Neuronal stem cell (in vitro differentiated cells): ENCODE results near the gene DDX52.

Experiments
- DNase-seq: peaks from one replicate; pipeline ENCODE4 v3.0.0-alpha.2; 2013; ENCODE audit warnings: low spot score
- H2AFZ ChIP-seq: one replicate; pipeline ENCODE4 v1.6.1; 2013; ENCODE audit warnings: mild to moderate bottlenecking, low read length, inconsistent platforms
- H2AK5ac ChIP-seq: 2 replicates; pipeline ENCODE4 v1.6.1; 2013; ENCODE audit warnings: low read depth, mild to moderate bottlenecking, inconsistent platforms, low read length, moderate library complexity, mixed read lengths
- H2BK120ac ChIP-seq: 2 replicates; pipeline ENCODE4 v1.6.1; 2013; ENCODE audit warnings: low read depth, mild to moderate bottlenecking, inconsistent platforms, low read length, moderate library complexity, mixed read lengths
- H2BK12ac ChIP-seq: one replicate; pipeline ENCODE4 v1.6.1; 2013; ENCODE audit warnings: low read length, inconsistent platforms
- H2BK15ac ChIP-seq: 2 replicates; pipeline ENCODE4 v1.6.1; 2013; ENCODE audit warnings: mild to moderate bottlenecking, low read length, inconsistent platforms, mixed read lengths
- H2BK5ac ChIP-seq: one replicate; pipeline ENCODE4 v1.6.1; 2013; ENCODE audit warnings: inconsistent platforms, mild to moderate bottlenecking, low read length, moderate library complexity
- H3K14ac ChIP-seq: one replicate; pipeline ENCODE4 v1.6.1; 2013; ENCODE audit warnings: low read length, inconsistent platforms
- H3K18ac ChIP-seq: 2 replicates; pipeline ENCODE4 v1.6.1; 2013; ENCODE audit warnings: low read length, inconsistent platforms
- H3K23ac ChIP-seq: 2 replicates; pipeline ENCODE4 v1.6.1; 2013; ENCODE audit warnings: low read depth, mild to moderate bottlenecking, mixed read lengths, low read length, inconsistent platforms; ENCODE audit not compliant: poor library complexity
- H3K27ac ChIP-seq: replicated peaks from 3 replicates; pipeline ENCODE4 v1.5.1; 2013; ENCODE audit warnings: low read length, inconsistent platforms
- H3K27me3 ChIP-seq, 3 experiments: 2 replicates each; pipeline ENCODE4 v1.6.1; 2013; ENCODE audit warnings: low read length in 3 of 3, mild to moderate bottlenecking in 2 of 3, inconsistent platforms in 1 of 3, low read depth in 1 of 3, mixed read lengths in 1 of 3, moderate library complexity in 1 of 3; ENCODE audit not compliant: control insufficient read depth in 3 of 3, insufficient read depth in 3 of 3
- H3K36me3 ChIP-seq, 2 donors: replicated peaks in 1 of 2; 2 replicates each; pipeline ENCODE4 v1.6.1; 2013; ENCODE audit warnings: low read length in 2 of 2; ENCODE audit not compliant: control insufficient read depth in 2 of 2, insufficient read depth in 2 of 2
- H3K4ac ChIP-seq: 2 replicates; pipeline ENCODE4 v1.6.1; 2013; ENCODE audit warnings: inconsistent platforms, mild to moderate bottlenecking, low read length, moderate library complexity
- H3K4me1 ChIP-seq, 2 donors: 1 replicate in 1 of 2; 2 replicates in 1 of 2; pipeline ENCODE4 v1.6.1; 2013; ENCODE audit warnings: low read length in 2 of 2, low read depth in 1 of 2; ENCODE audit not compliant: control insufficient read depth in 2 of 2, insufficient read depth in 1 of 2
- H3K4me2 ChIP-seq: one replicate; pipeline ENCODE4 v1.6.1; 2013; ENCODE audit warnings: mild to moderate bottlenecking, low read length, inconsistent platforms; ENCODE audit not compliant: insufficient read depth, poor library complexity, severe bottlenecking
- H3K4me3 ChIP-seq, 2 donors: 2 replicates each; pipeline ENCODE4 v1.5.1; 2013; ENCODE audit warnings: low read length in 2 of 2, mild to moderate bottlenecking in 2 of 2, inconsistent platforms in 1 of 2, moderate library complexity in 1 of 2
- H3K79me1 ChIP-seq: one replicate; pipeline ENCODE4 v1.6.1; 2013; ENCODE audit warnings: low read depth, mild to moderate bottlenecking, inconsistent platforms, low read length, moderate library complexity
- H3K9ac ChIP-seq: one replicate; pipeline ENCODE4 v1.6.1; 2013; ENCODE audit warnings: mild to moderate bottlenecking, low read depth, low read length, inconsistent platforms; ENCODE audit not compliant: poor library complexity
- H3K9me3 ChIP-seq, 2 donors: replicated peaks in 1 of 2; 2 replicates each; pipeline versions ENCODE3 to v1.6.1; 2013; ENCODE audit warnings: low read length in 2 of 2, mild to moderate bottlenecking in 2 of 2, inconsistent platforms in 1 of 2, low read depth in 1 of 2, mixed read lengths in 1 of 2, moderate library complexity in 1 of 2; ENCODE audit not compliant: control insufficient read depth in 2 of 2, insufficient read depth in 1 of 2
- H4K8ac ChIP-seq: one replicate; pipeline ENCODE4 v1.6.1; 2013; ENCODE audit warnings: low read depth, mild to moderate bottlenecking, inconsistent platforms, low read length, moderate library complexity
- H4K91ac ChIP-seq: one replicate; pipeline ENCODE4 v1.6.1; 2013; ENCODE audit warnings: low read length, low read depth, mild to moderate bottlenecking, inconsistent platforms; ENCODE audit not compliant: poor library complexity
- whole genome bisulfite sequencing, 2 donors: extraction: QIAGEN DNeasy Blood & Tissue Kit; methylation state at CpG; one replicate each; pipeline ENCODE4 v1.1.7; 2013; ENCODE audit warnings: missing lambda C conversion rate in 2 of 2, mixed read lengths in 1 of 2; ENCODE audit not compliant: insufficient read length in 2 of 2, insufficient replicate concordance in 1 of 2; ENCODE audit errors: extremely low coverage in 2 of 2; 5-methylcytosine and 5-hydroxymethylcytosine counted together

The DDX52 gene

GRCh38 chr17:37657202-37657601 lies 14.0 kb upstream of the DDX52 start:
- no CpG with 5 or more reads among the region's 1 CpG for WGBS, 2 donors
- Histone ChIP-seq H3K4ac (no peak overlapping the region), H2AFZ (no peak overlapping the region), H3K9me3 (no peaks in the 10 kb centered on the region), H3K79me1 (no peaks in the 10 kb centered on the region), H2BK12ac (no peak overlapping the region), H2AK5ac (no peak overlapping the region), H3K9ac (no peak overlapping the region), H4K91ac (no peak overlapping the region), H2BK120ac (no peak overlapping the region), H4K8ac (no peak overlapping the region), H3K4me2 (no peak overlapping the region), H2BK15ac (no peak overlapping the region), H3K14ac (no peak overlapping the region), H3K18ac (no peak overlapping the region), H3K27ac (no peak overlapping the region), H2BK5ac (no peak overlapping the region), H3K4me3 (no peak overlapping the region), H3K4me1 (no peaks in the 10 kb centered on the region), H3K23ac (no peak overlapping the region), H3K36me3 (no peaks in the 10 kb centered on the region), H3K27me3 (peaks cover 0 to 35% (median 0%) of the 10 kb centered on the region in 3 experiments)
- no peak for DNase-seq

- H2AK5ac ChIP-seq: no peak overlapping the region
- H3K14ac ChIP-seq: no peak overlapping the region
- H3K79me1 ChIP-seq: no peaks in the 10 kb centered on the region
- H2BK120ac ChIP-seq: no peak overlapping the region
- peaks cover 0 to 44% (median 2%) of the 10 kb centered on the region in 3 experiments for H3K27me3 ChIP-seq
- no peak overlapping the region for H3K4ac ChIP-seq
- no peaks in the 10 kb centered on the region for H3K9me3 ChIP-seq
- no peak overlapping the region for H3K4me2 ChIP-seq
- no peak overlapping the region for H4K91ac ChIP-seq
- no peak overlapping the region for H3K27ac ChIP-seq
- no peak overlapping the region for H3K4me3 ChIP-seq
- H2BK12ac ChIP-seq: no peak overlapping the region
- WGBS, 2 donors: no CpG with 5 or more reads among the region's 2 CpGs
- H2AFZ ChIP-seq: no peak overlapping the region
- H3K23ac ChIP-seq: no peak overlapping the region
- H2BK15ac ChIP-seq: no peak overlapping the region
- no peak overlapping the region for H2BK5ac ChIP-seq
- H4K8ac ChIP-seq: no peak overlapping the region
- H3K36me3 ChIP-seq: no peaks in the 10 kb centered on the region
- H3K9ac ChIP-seq: no peak overlapping the region
- no peak overlapping the region for H3K18ac ChIP-seq
- H3K4me1 ChIP-seq: no peaks in the 10 kb centered on the region
- DNase-seq: no peak
Measured at GRCh38 chr17:37651849-37652248, 8.6 kb upstream of the DDX52 start.

DNA sequence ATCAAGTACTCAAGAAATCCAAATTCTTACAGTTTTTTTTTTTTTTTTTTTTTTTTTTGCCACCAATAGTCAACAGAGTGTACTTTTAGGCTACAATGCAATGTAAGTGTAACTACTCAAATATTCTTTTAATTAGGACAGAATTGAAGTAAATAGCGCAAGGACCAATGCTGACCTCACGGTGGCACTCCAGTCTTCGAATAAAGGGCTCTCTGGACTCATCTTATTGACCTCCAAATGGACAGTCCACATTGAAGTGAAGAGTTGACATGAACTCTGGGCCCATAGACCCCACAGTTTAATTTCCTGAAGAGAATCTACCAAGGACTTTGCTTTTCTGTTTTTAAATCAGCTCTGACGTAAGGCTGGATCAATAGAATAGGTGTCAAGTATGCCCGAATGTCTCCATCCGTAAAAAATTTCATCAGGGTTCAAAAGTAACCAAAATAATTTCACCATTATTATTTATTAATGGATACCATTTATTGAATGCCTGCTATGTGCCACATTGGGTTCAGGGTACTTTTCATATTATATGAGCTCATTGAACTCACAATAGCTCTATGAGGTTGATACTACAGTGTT lies 7.3 kb upstream of the DDX52 start:
- Histone ChIP-seq H3K27ac (no peak overlapping the region), H4K91ac (no peak overlapping the region), H3K4ac (no peak overlapping the region), H2BK120ac (no peak overlapping the region), H3K79me1 (no peaks in the 10 kb centered on the region), H2BK5ac (no peak overlapping the region), H2AK5ac (no peak overlapping the region), H3K9me3 (no peaks in the 10 kb centered on the region), H2AFZ (no peak overlapping the region), H3K9ac (no peak overlapping the region), H3K4me3 (no peak overlapping the region), H3K14ac (no peak overlapping the region), H3K23ac (no peak overlapping the region), H3K4me2 (no peak overlapping the region), H4K8ac (no peak overlapping the region), H3K36me3 (no peaks in the 10 kb centered on the region), H3K4me1 (no peaks in the 10 kb centered on the region), H2BK15ac (no peak overlapping the region), H3K27me3 (peaks cover 0 to 56% (median 7%) of the 10 kb centered on the region in 3 experiments), H2BK12ac (no peak overlapping the region), H3K18ac (no peak overlapping the region)
- peak; percentile 44 for DNase-seq
- WGBS, 2 donors: no CpG with 5 or more reads among the region's 6 CpGs

- Histone ChIP-seq H2BK120ac (no peak overlapping the region), H2AK5ac (no peak overlapping the region), H3K4me2 (no peak overlapping the region), H3K4me1 (no peaks in the 10 kb centered on the region), H3K9me3 (no peaks in the 10 kb centered on the region), H3K36me3 (no peaks in the 10 kb centered on the region), H3K27me3 (peaks cover 0 to 69% (median 7%) of the 10 kb centered on the region in 3 experiments), H3K4ac (no peak overlapping the region), H3K23ac (no peak overlapping the region), H4K8ac (no peak overlapping the region), H3K27ac (no peak overlapping the region), H2AFZ (no peak overlapping the region), H3K14ac (no peak overlapping the region), H2BK12ac (no peak overlapping the region), H3K4me3 (no peak overlapping the region), H2BK15ac (no peak overlapping the region), H3K9ac (no peak overlapping the region), H2BK5ac (no peak overlapping the region), H3K79me1 (no peaks in the 10 kb centered on the region), H3K18ac (no peak overlapping the region), H4K91ac (no peak overlapping the region)
- no CpG with 5 or more reads among the region's 2 CpGs for WGBS, 2 donors
- no peak for DNase-seq
Measured at GRCh38 chr17:37648555-37648954, 5.3 kb upstream of the DDX52 start.
